ENCODE results near the gene LIMS2. TPM values are rescaled to one million over a fixed set of nuclear protein-coding genes. Genes with fewer than 3 reads are reported as not detected.

The LIMS2 gene
- total RNA-seq, 4 donors from 2014 or later, result 5.3 to 15.5 (median 9.9) TPM

DNA sequence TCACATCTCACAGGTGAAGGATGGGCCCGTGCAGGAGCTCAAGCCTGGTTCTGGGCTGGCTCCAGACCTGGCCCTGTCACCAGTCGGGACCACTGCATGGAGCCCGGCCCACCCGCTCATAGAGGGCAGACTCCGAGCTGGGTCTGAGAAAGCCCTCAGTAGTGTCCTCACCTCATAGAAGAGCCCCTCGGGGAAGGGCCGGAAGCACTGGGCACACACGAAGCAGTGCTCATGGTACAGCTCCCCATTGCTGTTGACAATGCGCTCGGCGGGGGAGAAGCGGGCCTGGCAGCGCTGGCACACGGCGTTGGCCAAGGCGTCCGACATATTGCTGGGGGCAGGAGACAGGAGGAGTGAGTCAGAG is 18.1 kb downstream of the LIMS2 start:
- Histone ChIP-seq H3K4me3 (no peak overlapping the region), H3K9me3 (no peaks in the 10 kb centered on the region), H3K4me1 (peaks cover 32 to 38% of the 10 kb centered on the region in 2 donors), H3K27me3 (no peaks in the 10 kb centered on the region), H3K36me3 (no peaks in the 10 kb centered on the region), H3K27ac (peak overlapping the region; percentile 45 to 79 (median 72))
- intact Hi-C loops (cut with DNase I; ENCODE audit: low total_unique reads) (no loop called here), in situ Hi-C loops (cut with MboI; ENCODE audit: low sequenced_read_pairs in 4 of 4) (no loop called here)
- TF ChIP-seq, protein P1, sequence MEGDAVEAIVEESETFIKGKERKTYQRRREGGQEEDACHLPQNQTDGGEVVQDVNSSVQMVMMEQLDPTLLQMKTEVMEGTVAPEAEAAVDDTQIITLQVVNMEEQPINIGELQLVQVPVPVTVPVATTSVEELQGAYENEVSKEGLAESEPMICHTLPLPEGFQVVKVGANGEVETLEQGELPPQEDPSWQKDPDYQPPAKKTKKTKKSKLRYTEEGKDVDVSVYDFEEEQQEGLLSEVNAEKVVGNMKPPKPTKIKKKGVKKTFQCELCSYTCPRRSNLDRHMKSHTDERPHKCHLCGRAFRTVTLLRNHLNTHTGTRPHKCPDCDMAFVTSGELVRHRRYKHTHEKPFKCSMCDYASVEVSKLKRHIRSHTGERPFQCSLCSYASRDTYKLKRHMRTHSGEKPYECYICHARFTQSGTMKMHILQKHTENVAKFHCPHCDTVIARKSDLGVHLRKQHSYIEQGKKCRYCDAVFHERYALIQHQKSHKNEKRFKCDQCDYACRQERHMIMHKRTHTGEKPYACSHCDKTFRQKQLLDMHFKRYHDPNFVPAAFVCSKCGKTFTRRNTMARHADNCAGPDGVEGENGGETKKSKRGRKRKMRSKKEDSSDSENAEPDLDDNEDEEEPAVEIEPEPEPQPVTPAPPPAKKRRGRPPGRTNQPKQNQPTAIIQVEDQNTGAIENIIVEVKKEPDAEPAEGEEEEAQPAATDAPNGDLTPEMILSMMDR (IDR thresholded peaks at IDR 0.05 in 4 of 5, conservative IDR thresholded peaks at IDR 0.05 in 1 of 5), result no peak
- no peak for TF ChIP-seq POLR2A (IDR thresholded peaks at IDR 0.05)
- DNase-seq (no peak), ATAC-seq (no peak)

DNA sequence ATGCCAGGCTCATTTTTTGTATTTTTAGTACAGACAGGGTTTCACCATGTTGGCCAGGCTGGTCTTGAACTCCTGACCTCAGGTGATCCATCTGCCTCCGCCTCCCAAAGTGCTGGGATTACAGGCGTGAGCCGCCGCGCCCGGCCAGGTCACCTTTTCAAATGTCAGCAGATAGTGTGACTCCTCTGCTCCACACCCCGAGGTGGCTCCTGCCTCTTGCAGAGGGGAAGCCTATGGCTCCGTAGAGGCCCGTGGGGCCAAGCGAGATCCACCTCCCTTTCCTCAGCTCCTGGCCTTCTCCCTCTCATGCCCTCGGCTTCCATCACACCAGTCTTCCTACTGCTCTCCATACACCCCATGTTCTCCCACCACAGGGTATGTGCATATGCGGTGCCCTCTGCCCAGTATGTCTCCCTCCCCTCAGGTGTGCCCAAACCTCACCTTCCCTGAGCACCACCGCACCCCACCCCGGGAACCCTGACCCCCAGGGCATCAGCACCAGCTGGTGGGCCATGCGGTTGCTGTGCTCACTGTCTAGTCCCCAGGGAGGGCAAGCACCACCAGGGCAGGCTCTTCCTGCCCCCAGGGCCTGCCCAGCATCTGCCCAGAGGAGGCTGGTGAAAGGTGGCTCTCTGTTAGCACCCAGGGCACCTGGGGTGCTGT is 18.6 kb downstream of the LIMS2 start:
- DNase-seq (no peak), ATAC-seq (no peak)
- H3K9me3 ChIP-seq, result no peaks in the 10 kb centered on the region
- H3K27me3 ChIP-seq, result no peaks in the 10 kb centered on the region
- peak overlapping the region; percentile 45 to 79 (median 72) for H3K27ac ChIP-seq
- peaks cover 33% of the 10 kb centered on the region in 2 donors for H3K4me1 ChIP-seq
- TF ChIP-seq, protein P1 (IDR thresholded peaks at IDR 0.05 in 4 of 5, conservative IDR thresholded peaks at IDR 0.05 in 1 of 5), result no peak
- TF ChIP-seq POLR2A (IDR thresholded peaks at IDR 0.05), result no peak
- intact Hi-C loops (cut with DNase I; ENCODE audit: low total_unique reads), result no loop called here
- in situ Hi-C loops (cut with MboI; ENCODE audit: low sequenced_read_pairs in 4 of 4), result no loop called here
- no peaks in the 10 kb centered on the region for H3K36me3 ChIP-seq
- H3K4me3 ChIP-seq, result no peak overlapping the region

DNA sequence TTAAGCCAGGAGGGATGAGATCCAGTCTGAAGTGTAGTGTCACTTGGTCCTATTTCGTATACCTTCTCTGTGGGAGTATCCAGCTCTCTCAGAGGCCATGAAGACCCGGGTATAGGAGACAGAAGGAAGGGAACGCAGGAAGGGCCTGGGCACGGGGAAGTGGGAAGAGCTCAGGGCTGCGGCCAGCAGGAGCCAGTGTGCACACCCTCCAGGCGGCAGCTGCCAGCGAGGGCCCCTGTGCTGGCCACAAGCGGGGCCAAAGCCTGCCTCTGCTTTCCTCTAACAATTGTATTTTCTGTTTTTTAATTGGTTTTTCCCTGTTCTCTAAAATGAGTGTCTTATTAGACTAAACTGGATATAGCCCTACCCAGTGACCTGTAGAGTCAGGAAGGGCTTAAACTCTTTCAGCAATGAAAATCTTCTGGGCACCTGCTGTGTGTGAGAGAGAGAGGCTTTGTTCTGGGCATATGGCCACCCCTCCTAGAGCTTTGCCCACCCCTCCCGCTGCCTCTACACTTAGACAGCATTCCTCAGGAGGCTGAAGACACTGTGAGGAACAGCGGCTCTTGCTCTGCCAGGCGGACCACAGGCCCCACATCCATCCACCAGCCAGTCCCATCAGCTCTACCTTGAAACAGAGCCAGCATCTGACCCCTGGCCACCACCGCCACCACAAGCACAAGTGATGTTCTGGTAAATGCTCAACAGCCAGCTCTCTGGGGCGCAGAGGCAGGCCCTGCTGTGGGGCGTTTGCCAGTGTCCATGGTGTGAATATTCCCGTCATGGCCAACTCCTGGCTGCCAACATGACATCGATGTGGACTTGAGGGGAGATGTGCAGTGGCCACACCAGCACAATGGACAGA is 19.9 kb downstream of the LIMS2 start:
- TF ChIP-seq, protein P1 (IDR thresholded peaks at IDR 0.05 in 4 of 5, conservative IDR thresholded peaks at IDR 0.05 in 1 of 5), result no peak
- TF ChIP-seq POLR2A (IDR thresholded peaks at IDR 0.05), result no peak
- Histone ChIP-seq H3K4me3 (no peak overlapping the region), H3K36me3 (no peaks in the 10 kb centered on the region), H3K9me3 (no peaks in the 10 kb centered on the region), H3K4me1 (peaks cover 21 to 29% of the 10 kb centered on the region in 2 donors), H3K27ac (peak overlapping the region; percentile 24 to 79 (median 64)), H3K27me3 (no peaks in the 10 kb centered on the region)
- DNase-seq (no peak), ATAC-seq (no peak)
- intact Hi-C loops (cut with DNase I; ENCODE audit: low total_unique reads), result no loop called here
- in situ Hi-C loops (cut with MboI; ENCODE audit: low sequenced_read_pairs in 4 of 4), result no loop called here

DNA sequence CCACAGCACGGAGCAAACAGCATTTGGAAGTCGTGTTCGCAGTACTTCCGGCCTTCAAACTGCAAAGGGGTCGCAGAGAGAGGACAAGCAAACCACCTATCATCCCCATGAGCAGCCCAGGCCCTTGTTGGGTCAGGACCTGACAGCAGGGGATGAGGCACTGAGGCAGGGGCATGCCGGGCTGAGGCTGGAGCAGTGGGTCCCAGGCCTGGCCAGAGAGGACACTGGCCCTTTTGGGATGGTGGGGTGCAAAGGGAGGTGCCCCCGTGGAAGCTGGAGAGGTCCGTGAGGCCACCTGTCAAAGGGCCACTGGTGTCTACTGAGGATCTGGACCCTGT is 20.5 kb downstream of the LIMS2 start:
- Histone ChIP-seq H3K4me3 (no peak overlapping the region), H3K36me3 (no peaks in the 10 kb centered on the region), H3K9me3 (no peaks in the 10 kb centered on the region), H3K27ac (peak overlapping the region; percentile 3 to 79 (median 64)), H3K27me3 (no peaks in the 10 kb centered on the region), H3K4me1 (peaks cover 18 to 33% of the 10 kb centered on the region in 2 donors)
- in situ Hi-C loops (cut with MboI; ENCODE audit: low sequenced_read_pairs in 4 of 4) (no loop called here), intact Hi-C loops (cut with DNase I; ENCODE audit: low total_unique reads) (no loop called here)
- DNase-seq, result no peak
- ATAC-seq, result no peak
- TF ChIP-seq POLR2A (IDR thresholded peaks at IDR 0.05), result no peak
- TF ChIP-seq, protein P1 (IDR thresholded peaks at IDR 0.05 in 4 of 5, conservative IDR thresholded peaks at IDR 0.05 in 1 of 5), result no peak

Data from gastrocnemius medialis (tissue), 4 donors.